ENCODE results near the gene MAPKAPK3. TPM values are rescaled to one million over a fixed set of nuclear protein-coding genes. Genes with fewer than 3 reads are reported as not detected.

MAPKAPK3 gene
- total and polyA plus RNA-seq, 8 donors, result 15.8 to 30.6 (median 23.1) TPM

DNA sequence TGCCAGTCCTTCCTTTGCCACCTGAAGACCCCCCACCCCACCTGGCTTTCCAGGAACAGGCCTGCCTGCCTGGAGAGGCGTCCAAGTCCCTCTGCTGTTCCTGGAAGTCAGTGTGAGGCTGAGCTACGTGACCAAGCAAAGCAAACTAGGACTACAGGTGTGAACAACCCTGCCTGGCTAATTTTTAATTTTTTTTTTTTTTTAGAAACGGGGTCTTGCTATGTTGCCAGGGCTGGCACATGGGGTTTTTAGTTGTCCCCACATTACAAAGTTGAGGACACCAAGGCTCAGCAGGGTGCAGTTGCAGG is 30.2 kb upstream of the MAPKAPK3 start:
- no peak overlapping the region for H3K27ac ChIP-seq

DNA sequence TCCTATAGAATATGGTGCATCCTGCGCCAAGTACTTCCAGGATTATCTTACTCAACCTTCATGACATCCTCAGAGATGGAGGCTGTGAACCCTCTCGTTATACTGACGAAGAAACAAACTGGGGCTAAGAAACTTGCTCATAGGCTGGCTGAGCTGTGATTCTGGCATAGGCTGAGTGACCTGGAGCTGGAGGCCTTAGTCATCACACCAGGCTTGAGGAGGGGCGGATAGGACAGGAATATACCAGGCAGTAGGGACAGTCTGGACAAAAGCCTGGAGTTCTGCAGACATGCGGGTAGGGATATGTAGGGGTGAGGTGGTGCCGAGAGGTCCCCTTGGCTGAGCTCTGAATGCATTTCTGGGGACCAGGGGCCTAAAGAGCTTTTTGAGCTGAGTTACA is 29.6 kb upstream of the MAPKAPK3 start:
- ATAC-seq, result no peak
- H3K4me1 ChIP-seq, result peaks cover 0 to 19% (median under 1%) of the 10 kb centered on the region in 3 donors
- intact Hi-C loops (cut with DNase I), result no loop called here
- FAIRE-seq, result no peak
- H3K27ac ChIP-seq, result no peak overlapping the region
- H3K27me3 ChIP-seq, result no peaks in the 10 kb centered on the region
- H3K9me3 ChIP-seq, result no peaks in the 10 kb centered on the region
- 91 to 92% methylated on average over 6 of the region's 6 CpGs for WGBS, 2 donors
- no peak for DNase-seq
- H3K4me3 ChIP-seq, result no peak overlapping the region
- H3K36me3 ChIP-seq, result no peaks in the 10 kb centered on the region
- TF ChIP-seq, protein P1, sequence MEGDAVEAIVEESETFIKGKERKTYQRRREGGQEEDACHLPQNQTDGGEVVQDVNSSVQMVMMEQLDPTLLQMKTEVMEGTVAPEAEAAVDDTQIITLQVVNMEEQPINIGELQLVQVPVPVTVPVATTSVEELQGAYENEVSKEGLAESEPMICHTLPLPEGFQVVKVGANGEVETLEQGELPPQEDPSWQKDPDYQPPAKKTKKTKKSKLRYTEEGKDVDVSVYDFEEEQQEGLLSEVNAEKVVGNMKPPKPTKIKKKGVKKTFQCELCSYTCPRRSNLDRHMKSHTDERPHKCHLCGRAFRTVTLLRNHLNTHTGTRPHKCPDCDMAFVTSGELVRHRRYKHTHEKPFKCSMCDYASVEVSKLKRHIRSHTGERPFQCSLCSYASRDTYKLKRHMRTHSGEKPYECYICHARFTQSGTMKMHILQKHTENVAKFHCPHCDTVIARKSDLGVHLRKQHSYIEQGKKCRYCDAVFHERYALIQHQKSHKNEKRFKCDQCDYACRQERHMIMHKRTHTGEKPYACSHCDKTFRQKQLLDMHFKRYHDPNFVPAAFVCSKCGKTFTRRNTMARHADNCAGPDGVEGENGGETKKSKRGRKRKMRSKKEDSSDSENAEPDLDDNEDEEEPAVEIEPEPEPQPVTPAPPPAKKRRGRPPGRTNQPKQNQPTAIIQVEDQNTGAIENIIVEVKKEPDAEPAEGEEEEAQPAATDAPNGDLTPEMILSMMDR (IDR thresholded peaks at IDR 0.05), result no peak

More for the DNA sequence above, 30.2 kb upstream of the MAPKAPK3 start:
- H3K36me3 ChIP-seq, result no peaks in the 10 kb centered on the region
- DNase-seq (peak in 1 of 6 donors; percentile 21), FAIRE-seq (no peak), ATAC-seq (no peak)
- no peaks in the 10 kb centered on the region for H3K9me3 ChIP-seq
- intact Hi-C loops (cut with DNase I), result no loop called here
- no peaks in the 10 kb centered on the region for H3K27me3 ChIP-seq
- TF ChIP-seq, protein P1 (IDR thresholded peaks at IDR 0.05), result no peak
- 66 to 69% methylated on average over 3 of the region's 3 CpGs for WGBS, 2 donors
- H3K4me3 ChIP-seq, result no peak overlapping the region
- H3K4me1 ChIP-seq, result peaks cover 0 to 15% (median 0%) of the 10 kb centered on the region in 3 donors

DNA sequence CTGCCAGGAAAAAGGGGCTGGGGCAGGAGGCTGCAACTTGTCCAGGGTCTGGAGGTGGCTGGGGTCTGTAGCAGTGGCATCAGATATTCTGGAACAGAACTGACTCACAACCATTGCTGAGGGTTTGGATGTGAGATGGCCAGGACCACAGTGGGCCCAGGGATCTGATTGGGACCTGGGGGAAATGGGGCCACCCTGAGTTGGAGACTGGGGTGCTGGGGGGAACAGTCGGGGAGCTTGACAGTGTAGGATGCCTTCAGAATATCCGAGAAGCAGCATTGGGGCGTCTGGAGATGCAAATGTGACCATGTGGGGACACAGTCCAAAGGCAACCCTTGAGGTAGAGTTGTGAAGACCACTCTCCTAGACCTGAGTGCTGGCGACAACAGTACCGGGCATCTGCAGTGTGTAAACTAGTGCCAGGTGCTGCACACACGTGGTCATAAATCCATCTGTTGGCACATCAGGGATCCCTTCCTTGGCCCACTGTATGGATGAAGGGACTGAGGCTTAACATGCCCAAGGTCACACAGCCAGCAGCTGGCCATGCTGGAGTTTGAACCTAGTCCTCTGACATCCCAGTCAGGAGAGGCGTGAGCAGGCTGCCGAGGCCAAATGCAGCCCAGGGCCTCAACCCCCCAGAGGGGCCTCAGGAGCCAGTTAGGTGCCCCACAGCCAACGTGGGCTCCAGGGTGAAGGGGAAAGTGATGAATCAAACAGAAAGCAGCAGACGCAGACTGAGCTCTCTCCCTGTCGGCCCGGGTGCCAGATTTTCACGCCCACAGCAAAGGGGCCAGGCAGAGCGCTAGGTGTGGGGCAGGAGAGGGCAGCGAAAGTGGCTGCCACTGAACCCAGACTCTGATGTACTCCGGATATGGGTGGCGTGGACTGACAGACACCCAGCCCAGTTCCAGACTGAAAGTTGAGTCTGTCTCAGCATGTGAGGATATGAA is 28.9 kb upstream of the MAPKAPK3 start:
- 59 to 60% methylated on average over 17 of the region's 17 CpGs for WGBS, 2 donors
- Histone ChIP-seq H3K27ac (no peak overlapping the region), H3K4me1 (peaks cover 0 to 19% (median 8%) of the 10 kb centered on the region in 3 donors), H3K4me3 (no peak overlapping the region), H3K36me3 (no peaks in the 10 kb centered on the region), H3K27me3 (no peaks in the 10 kb centered on the region), H3K9me3 (no peaks in the 10 kb centered on the region)
- TF ChIP-seq, protein P1 (IDR thresholded peaks at IDR 0.05), result no peak
- no peak for ATAC-seq
- DNase-seq, result peak in 1 of 6 donors; percentile 24
- no peak for FAIRE-seq
- intact Hi-C loops (cut with DNase I), result no loop called here

DNA sequence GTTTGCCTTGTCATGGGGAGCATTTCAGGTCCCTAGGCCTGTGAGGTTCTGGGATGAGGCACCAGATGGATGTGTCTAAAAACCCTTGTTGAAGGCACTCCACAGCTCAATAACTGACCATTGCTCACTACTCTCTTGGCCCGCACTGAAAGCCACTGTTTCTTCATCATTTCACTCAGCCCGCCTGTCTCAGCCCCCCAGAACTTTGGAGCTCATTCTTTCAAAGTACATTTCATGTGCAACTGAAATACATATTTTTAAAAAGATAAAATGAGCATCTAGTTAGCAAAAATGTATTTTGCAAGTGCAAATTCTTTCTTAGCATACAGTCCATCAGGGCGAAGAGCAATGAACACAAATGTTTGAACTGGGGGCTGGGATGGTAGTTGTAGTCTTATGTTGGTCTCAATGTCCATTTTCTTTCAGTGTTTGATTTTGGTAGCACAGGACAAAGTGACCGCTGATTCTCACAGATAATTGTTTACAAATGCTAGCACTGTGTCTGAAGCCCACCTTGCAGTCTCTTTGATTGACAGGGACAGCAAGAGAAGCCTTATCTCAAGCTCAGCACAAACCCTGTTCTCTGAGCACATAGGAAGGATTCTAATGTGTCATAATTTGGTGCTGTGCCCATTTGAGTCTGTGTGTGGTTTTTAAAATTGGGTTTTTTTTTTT is 28.1 kb upstream of the MAPKAPK3 start:
- FAIRE-seq (no peak), ATAC-seq (no peak), DNase-seq (no peak)
- TF ChIP-seq, protein P1 (IDR thresholded peaks at IDR 0.05), result no peak
- H3K9me3 ChIP-seq, result no peaks in the 10 kb centered on the region
- no peaks in the 10 kb centered on the region for H3K36me3 ChIP-seq
- intact Hi-C loops (cut with DNase I), result no loop called here
- H3K4me1 ChIP-seq, result peaks cover 0 to 12% (median 8%) of the 10 kb centered on the region in 3 donors
- WGBS, 2 donors, result 83 to 84% methylated on average over 4 of the region's 4 CpGs
- no peaks in the 10 kb centered on the region for H3K27me3 ChIP-seq
- no peak overlapping the region for H3K27ac ChIP-seq
- H3K4me3 ChIP-seq, result no peak overlapping the region
